ENCODE measurements around the gene VRK1. TPM values are rescaled to one million over a fixed set of nuclear protein-coding genes. Genes with fewer than 3 reads are reported as not detected.

Gene VRK1, protein sequence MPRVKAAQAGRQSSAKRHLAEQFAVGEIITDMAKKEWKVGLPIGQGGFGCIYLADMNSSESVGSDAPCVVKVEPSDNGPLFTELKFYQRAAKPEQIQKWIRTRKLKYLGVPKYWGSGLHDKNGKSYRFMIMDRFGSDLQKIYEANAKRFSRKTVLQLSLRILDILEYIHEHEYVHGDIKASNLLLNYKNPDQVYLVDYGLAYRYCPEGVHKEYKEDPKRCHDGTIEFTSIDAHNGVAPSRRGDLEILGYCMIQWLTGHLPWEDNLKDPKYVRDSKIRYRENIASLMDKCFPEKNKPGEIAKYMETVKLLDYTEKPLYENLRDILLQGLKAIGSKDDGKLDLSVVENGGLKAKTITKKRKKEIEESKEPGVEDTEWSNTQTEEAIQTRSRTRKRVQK
- 18.1 and 34.9 TPM in 2 replicates for total RNA-seq

DNA sequence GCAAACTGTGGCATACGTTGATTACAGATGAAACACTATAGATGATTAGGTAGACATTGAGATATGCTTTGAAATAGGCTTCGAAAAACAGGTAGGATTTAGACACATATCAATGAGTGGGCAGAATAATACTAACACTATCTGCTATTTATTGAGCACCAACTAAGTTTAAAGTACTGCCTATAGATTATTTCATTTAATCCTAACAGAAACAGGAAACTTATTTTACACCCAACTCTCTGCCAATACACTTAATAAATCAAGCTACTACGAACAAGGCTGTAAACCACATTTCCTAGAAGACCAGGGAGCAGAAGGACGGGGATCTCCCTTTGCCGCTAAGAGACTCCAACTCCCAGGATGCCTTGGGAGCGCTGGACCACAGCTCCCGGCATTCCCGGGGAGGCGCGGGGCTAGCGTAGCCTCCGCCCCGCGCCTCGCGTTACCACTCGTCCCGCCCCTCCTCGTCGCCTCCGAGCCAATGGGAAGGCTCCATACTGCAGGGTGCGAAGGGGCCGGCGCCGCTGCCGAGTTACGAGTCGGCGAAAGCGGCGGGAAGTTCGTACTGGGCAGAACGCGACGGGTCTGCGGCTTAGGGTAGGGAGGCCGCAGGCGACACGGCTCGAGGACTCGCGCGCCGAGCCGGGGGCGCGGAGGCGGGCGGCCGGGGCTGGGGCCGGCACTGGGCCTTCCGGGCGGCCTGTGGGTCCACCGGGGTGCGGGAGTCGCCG is at the start of gene VRK1:
TSS of gene VRK1 (plus strand) at position 532 of the 731 bp plus-strand sequence. CDS start 36,090 bp downstream, outside the sequence.

Measured in placental epithelial cell (primary cell).